Omental fat pad (tissue), 4 donors: ENCODE data around the gene SIK2. TPM values are rescaled to one million over a fixed set of nuclear protein-coding genes. Genes with fewer than 3 reads are reported as not detected.

ENCODE experiments used
- ATAC-seq: fragments of 150-250 bp; one replicate; pipeline ENCODE4 v1.9.1; 2016; ENCODE audit warnings: mild to moderate bottlenecking, moderate library complexity; ENCODE audit not compliant: low FRiP score
- DNase-seq: peaks from one replicate; pipeline ENCODE4 v3.0.0-alpha.2; 2019; ENCODE audit warnings: low spot score
- total RNA-seq, 4 donors: library from RNA; depleted of rRNA; stranded (reverse); fragments of >200 nt; gene quantifications; one replicate each; pipeline ENCODE4 v1.1.0, GENCODE V29; 2016
- TF ChIP-seq, protein P1 (sequence below), 3 donors: fragments of 450-650 bp; IDR thresholded peaks; one replicate each; pipeline ENCODE4 v1.5.1; 2016 to 2017; ENCODE audit warnings: antibody characterized with exemption in 3 of 3, mild to moderate bottlenecking in 3 of 3, moderate library complexity in 2 of 3

The SIK2 gene
- total RNA-seq, 4 donors from 2014 or later: 27.3 to 111 (median 73.6) TPM

GRCh38 chr11:111743700-111744099 lies 141.5 kb downstream of the SIK2 start:
- no peak for DNase-seq
- ATAC-seq: no peak
- TF ChIP-seq, protein P1, sequence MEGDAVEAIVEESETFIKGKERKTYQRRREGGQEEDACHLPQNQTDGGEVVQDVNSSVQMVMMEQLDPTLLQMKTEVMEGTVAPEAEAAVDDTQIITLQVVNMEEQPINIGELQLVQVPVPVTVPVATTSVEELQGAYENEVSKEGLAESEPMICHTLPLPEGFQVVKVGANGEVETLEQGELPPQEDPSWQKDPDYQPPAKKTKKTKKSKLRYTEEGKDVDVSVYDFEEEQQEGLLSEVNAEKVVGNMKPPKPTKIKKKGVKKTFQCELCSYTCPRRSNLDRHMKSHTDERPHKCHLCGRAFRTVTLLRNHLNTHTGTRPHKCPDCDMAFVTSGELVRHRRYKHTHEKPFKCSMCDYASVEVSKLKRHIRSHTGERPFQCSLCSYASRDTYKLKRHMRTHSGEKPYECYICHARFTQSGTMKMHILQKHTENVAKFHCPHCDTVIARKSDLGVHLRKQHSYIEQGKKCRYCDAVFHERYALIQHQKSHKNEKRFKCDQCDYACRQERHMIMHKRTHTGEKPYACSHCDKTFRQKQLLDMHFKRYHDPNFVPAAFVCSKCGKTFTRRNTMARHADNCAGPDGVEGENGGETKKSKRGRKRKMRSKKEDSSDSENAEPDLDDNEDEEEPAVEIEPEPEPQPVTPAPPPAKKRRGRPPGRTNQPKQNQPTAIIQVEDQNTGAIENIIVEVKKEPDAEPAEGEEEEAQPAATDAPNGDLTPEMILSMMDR (IDR thresholded peaks at IDR 0.05): no peak

DNA sequence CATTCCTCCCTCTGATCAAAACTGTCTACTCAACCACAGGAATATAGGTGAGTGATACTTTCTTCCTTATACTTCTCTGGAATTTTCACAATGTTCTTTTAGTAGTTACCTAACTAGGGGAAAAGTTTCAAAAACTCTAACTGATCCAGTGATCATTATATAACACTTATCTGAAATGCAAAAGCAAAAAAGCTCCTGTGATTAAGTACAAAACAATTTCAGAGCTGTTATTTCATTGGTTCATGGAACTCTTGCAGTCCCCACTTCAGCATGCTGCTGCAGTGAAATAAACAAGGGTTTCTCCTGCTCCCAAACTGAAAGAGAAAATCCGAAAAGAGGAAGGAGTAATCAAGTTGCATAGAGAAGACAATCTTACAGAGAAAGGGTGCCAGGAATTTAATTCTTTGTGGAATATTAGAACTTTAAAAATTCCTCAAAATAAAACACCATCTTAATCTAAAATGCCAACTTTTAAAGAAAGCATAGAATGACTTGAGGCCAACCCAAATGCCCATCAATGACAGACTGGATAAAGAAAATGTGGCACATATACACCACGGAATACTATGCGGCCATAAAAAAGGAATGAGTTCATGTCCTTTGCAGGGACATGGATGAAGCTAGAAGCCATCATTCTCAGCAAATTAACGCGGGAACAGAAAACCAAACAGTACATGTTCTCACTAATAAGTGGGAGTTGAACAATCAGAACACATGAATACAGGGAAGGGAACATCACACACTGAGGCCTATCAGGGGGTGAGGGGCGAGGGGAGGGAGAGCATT lies 143.7 kb downstream of the SIK2 start:
- TF ChIP-seq, protein P1 (IDR thresholded peaks at IDR 0.05): no peak
- ATAC-seq (peak; percentile 63), DNase-seq (no peak)

- TF ChIP-seq, protein P1 (IDR thresholded peaks at IDR 0.05): no peak
- ATAC-seq: no peak
- DNase-seq: no peak
Observed at GRCh38 chr11:111748035-111748804, 146.0 kb downstream of the SIK2 start.

DNA sequence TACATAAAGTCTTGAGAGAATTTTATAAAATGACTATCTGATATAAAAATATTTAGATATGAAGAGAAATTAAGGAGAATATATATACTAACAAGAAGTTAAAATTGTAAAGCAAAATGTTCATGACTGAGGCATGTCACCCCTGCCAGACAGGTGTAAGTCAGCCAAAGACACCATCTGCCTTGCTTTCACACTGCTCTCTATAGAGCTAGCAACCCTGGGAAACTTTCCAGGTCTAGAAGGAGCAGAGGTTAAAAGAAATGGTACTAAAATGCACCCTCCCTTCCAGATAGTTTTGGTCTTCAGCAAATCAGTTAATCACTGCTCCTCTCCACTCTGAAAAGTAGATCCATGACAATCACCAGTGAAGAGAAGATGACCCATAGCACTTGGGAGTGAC lies 147.4 kb downstream of the SIK2 start:
- TF ChIP-seq, protein P1 (IDR thresholded peaks at IDR 0.05): no peak
- no peak for DNase-seq
- ATAC-seq: no peak

GRCh38 chr11:111756097-111756496 lies 153.8 kb downstream of the SIK2 start:
- TF ChIP-seq, protein P1 (IDR thresholded peaks at IDR 0.05): no peak
- no peak for ATAC-seq

GRCh38 chr11:111759376-111759775 lies 157.1 kb downstream of the SIK2 start:
- DNase-seq: no peak
- no peak for ATAC-seq
- TF ChIP-seq, protein P1 (IDR thresholded peaks at IDR 0.05): no peak

More at GRCh38 chr11:111756097-111756496, 153.8 kb downstream of the SIK2 start:
- no peak for DNase-seq
